Tibial nerve (tissue), 4 donors: ENCODE measurements around the gene PRICKLE1. TPM values are rescaled to one million over a fixed set of nuclear protein-coding genes. Genes with fewer than 3 reads are reported as not detected.

Experiments
- DNase-seq, 2 donors: peaks; one replicate each; pipeline ENCODE4 v3.0.0-alpha.2; 2019; ENCODE audit warnings: low spot score in 2 of 2
- H3K27ac ChIP-seq, 4 donors: fragments of 200-600 bp; sonication (generic) in 3 of 4; one replicate each; pipeline ENCODE4 v1.5.1; 2017 to 2019; ENCODE audit warnings: mild to moderate bottlenecking in 1 of 4
- H3K27me3 ChIP-seq, 2 donors: fragments of 200-600 bp; sonication (generic) in 1 of 2; one replicate each; pipeline versions ENCODE4 v1.5.1 to v1.6.0; 2017 to 2019
- H3K36me3 ChIP-seq, 3 donors: fragments of 200-600 bp; sonication (generic); one replicate each; pipeline ENCODE4 v1.5.1; 2018 to 2019
- H3K4me1 ChIP-seq, 4 donors: fragments of 200-600 bp; sonication (generic) in 3 of 4; one replicate each; pipeline ENCODE4 v1.5.1; 2017 to 2019
- H3K4me3 ChIP-seq, 4 donors: fragments of 200-600 bp; sonication (generic) in 3 of 4; one replicate each; pipeline ENCODE4 v1.5.1; 2017 to 2019; ENCODE audit warnings: mild to moderate bottlenecking in 1 of 4, moderate library complexity in 1 of 4
- H3K9me3 ChIP-seq, 4 donors: fragments of 200-600 bp; sonication (generic) in 3 of 4; one replicate each; pipeline ENCODE4 v1.5.1; 2017 to 2019
- EP300 ChIP-seq, 2 donors: sonication (generic); formaldehyde crosslinking; IDR thresholded peaks; one replicate each; pipeline ENCODE4 v1.6.1; 2017; ENCODE audit warnings: antibody characterized with exemption in 2 of 2, mild to moderate bottlenecking in 1 of 2
- POLR2A ChIP-seq, 2 donors: fragments of 450-650 bp; IDR thresholded peaks; one replicate each; pipeline ENCODE4 v1.6.1; 2017; ENCODE audit warnings: antibody characterized with exemption in 2 of 2, mild to moderate bottlenecking in 2 of 2, moderate library complexity in 2 of 2
- WGBS, 2 donors: methylation state at CpG; one replicate each; pipeline ENCODE4 v1.1.5; 2018; 5-methylcytosine and 5-hydroxymethylcytosine counted together
- total RNA-seq, 4 donors: library from RNA; depleted of rRNA; stranded (reverse); fragments of >200 nt; gene quantifications; one replicate each; pipeline ENCODE4 v1.1.0, GENCODE V29; 2016
- TF ChIP-seq, protein P1 (sequence below), 5 experiments: fragments of 200-600 bp in 3 of 5; fragments of 450-650 bp in 2 of 5; sonication (generic) in 3 of 5; IDR thresholded peaks; one replicate each; pipeline ENCODE4 v1.5.1; 2016 to 2019; ENCODE audit warnings: antibody characterized with exemption in 5 of 5, mild to moderate bottlenecking in 3 of 5, moderate library complexity in 2 of 5

The PRICKLE1 gene
- total RNA-seq, 4 donors from 2014 or later = 21.6 to 51.7 (median 34.5) TPM

DNA sequence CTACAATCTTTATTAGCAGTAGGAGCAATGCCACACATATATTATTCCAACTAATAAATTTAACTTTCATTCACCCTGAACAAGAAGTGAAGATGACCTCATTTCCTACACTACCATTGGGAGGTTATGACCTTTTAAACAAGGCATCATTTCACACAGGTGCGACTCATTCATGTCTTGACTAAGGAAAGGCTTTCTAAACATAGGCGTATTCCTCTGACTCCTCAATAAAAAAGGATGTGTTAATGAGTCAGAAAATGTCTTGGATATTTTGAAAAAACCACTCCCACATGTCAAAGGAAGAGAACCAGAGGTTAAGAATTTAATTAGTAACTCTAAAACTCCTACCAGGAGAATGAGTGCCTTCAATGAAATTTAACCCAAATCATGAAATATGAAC is 115.2 kb downstream of the PRICKLE1 start:
- peaks cover 0 to under 1% (median 0%) of the 10 kb centered on the region in 3 donors for H3K36me3 ChIP-seq
- H3K9me3 ChIP-seq = no peaks in the 10 kb centered on the region
- 52 to 58% methylated on average over 2 of the region's 2 CpGs for WGBS, 2 donors

DNA sequence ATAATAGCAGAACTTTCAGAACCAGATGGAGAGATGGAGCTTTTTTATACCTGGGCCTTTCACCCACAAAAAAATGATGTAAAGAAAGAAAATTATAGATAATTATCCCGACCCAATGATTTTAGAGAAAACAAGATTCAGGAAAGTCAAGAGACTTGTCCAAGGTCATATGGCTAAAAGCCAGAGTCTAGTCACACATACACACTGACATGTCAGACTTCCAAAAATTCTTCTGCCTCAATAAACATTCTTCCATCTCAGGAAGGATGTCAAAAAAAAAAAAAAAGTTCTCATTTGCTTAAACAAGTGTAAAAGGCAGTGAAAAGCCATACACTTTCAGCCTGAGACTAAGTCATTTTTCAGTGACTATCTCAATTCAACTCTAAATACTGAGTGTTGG is 116.0 kb downstream of the PRICKLE1 start:
- H3K27ac ChIP-seq = no peak overlapping the region
- WGBS, 2 donors = 63 to 68% methylated on average over 1 of the region's 1 CpG
- H3K4me1 ChIP-seq = peaks cover 0 to 64% (median 7%) of the 10 kb centered on the region in 4 donors
- H3K27me3 ChIP-seq = no peaks in the 10 kb centered on the region
- TF ChIP-seq EP300 (IDR thresholded peaks at IDR 0.05) (no peak), POLR2A (IDR thresholded peaks at IDR 0.05) (no peak)
- TF ChIP-seq, protein P1, sequence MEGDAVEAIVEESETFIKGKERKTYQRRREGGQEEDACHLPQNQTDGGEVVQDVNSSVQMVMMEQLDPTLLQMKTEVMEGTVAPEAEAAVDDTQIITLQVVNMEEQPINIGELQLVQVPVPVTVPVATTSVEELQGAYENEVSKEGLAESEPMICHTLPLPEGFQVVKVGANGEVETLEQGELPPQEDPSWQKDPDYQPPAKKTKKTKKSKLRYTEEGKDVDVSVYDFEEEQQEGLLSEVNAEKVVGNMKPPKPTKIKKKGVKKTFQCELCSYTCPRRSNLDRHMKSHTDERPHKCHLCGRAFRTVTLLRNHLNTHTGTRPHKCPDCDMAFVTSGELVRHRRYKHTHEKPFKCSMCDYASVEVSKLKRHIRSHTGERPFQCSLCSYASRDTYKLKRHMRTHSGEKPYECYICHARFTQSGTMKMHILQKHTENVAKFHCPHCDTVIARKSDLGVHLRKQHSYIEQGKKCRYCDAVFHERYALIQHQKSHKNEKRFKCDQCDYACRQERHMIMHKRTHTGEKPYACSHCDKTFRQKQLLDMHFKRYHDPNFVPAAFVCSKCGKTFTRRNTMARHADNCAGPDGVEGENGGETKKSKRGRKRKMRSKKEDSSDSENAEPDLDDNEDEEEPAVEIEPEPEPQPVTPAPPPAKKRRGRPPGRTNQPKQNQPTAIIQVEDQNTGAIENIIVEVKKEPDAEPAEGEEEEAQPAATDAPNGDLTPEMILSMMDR (IDR thresholded peaks at IDR 0.05) = no peak
- H3K9me3 ChIP-seq = no peaks in the 10 kb centered on the region
- no peak overlapping the region for H3K4me3 ChIP-seq
- peaks cover 0 to 8% (median 0%) of the 10 kb centered on the region in 3 donors for H3K36me3 ChIP-seq
- no peak for DNase-seq

More for the DNA sequence above, 115.2 kb downstream of the PRICKLE1 start:
- TF ChIP-seq EP300 (IDR thresholded peaks at IDR 0.05) (no peak), POLR2A (IDR thresholded peaks at IDR 0.05) (no peak)
- TF ChIP-seq, protein P1 (IDR thresholded peaks at IDR 0.05) = no peak
- no peak for DNase-seq
- Histone ChIP-seq H3K4me1 (peaks cover 0 to 57% (median 7%) of the 10 kb centered on the region in 4 donors), H3K27ac (peak overlapping the region in 1 of 4 donors; percentile 6), H3K4me3 (no peak overlapping the region), H3K27me3 (no peaks in the 10 kb centered on the region)

DNA sequence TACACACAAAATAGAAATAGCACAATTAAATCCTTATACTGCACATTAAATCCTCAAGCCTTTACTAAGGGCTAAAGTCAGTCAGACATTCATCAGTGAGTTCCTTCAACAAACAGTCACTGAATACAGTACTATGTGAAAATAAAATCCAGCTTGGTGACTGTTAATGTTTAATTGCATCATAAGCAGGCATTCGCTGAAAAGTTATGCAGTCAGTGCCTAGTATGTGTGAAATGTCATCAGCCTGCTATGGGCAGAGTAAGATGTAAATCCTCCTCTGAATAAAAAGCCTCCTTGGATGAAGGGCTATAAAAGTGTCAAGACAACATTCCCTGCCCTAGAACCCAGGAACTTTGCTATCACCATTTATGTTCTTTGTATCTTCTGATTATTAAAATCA is 116.4 kb downstream of the PRICKLE1 start:
- Histone ChIP-seq H3K9me3 (no peaks in the 10 kb centered on the region), H3K36me3 (peaks cover 0 to 9% (median 0%) of the 10 kb centered on the region in 3 donors), H3K27ac (no peak overlapping the region), H3K4me3 (no peak overlapping the region), H3K27me3 (no peaks in the 10 kb centered on the region), H3K4me1 (peaks cover 0 to 64% (median 7%) of the 10 kb centered on the region in 4 donors)
- 26 to 32% methylated on average over 1 of the region's 1 CpG for WGBS, 2 donors
- no peak for DNase-seq
- TF ChIP-seq, protein P1 (IDR thresholded peaks at IDR 0.05) = no peak
- TF ChIP-seq EP300 (IDR thresholded peaks at IDR 0.05) (no peak), POLR2A (IDR thresholded peaks at IDR 0.05) (no peak)

DNA sequence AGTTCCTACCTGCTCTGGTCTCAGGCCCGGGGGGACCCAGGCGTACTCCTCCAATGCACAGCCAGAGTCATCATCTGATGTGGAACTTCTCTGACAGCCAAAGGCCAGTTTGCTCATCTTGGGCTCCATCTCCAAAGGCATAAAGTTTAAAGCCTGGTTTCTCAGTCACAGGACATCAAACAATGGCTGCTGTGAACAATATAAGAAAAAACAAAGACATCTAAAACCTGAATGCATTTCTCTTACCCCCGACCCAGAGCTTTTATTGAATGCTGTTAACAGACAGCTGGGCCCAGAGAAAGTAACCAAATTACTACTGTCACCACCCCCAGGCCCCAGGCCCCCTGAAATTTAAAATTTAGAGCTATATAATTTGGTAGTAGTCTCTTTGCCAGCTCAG is 117.2 kb downstream of the PRICKLE1 start:
- DNase-seq = no peak
- peaks cover 0 to 9% (median 0%) of the 10 kb centered on the region in 3 donors for H3K36me3 ChIP-seq
- H3K27me3 ChIP-seq = no peaks in the 10 kb centered on the region
- TF ChIP-seq POLR2A (IDR thresholded peaks at IDR 0.05) (no peak), EP300 (IDR thresholded peaks at IDR 0.05) (no peak)
- TF ChIP-seq, protein P1 (IDR thresholded peaks at IDR 0.05) = no peak
- 59 to 70% methylated on average over 3 of the region's 3 CpGs for WGBS, 2 donors
- H3K27ac ChIP-seq = peak overlapping the region in 1 of 4 donors; percentile 14
- no peaks in the 10 kb centered on the region for H3K9me3 ChIP-seq
- peaks cover 0 to 61% (median 7%) of the 10 kb centered on the region in 4 donors for H3K4me1 ChIP-seq
- no peak overlapping the region for H3K4me3 ChIP-seq

DNA sequence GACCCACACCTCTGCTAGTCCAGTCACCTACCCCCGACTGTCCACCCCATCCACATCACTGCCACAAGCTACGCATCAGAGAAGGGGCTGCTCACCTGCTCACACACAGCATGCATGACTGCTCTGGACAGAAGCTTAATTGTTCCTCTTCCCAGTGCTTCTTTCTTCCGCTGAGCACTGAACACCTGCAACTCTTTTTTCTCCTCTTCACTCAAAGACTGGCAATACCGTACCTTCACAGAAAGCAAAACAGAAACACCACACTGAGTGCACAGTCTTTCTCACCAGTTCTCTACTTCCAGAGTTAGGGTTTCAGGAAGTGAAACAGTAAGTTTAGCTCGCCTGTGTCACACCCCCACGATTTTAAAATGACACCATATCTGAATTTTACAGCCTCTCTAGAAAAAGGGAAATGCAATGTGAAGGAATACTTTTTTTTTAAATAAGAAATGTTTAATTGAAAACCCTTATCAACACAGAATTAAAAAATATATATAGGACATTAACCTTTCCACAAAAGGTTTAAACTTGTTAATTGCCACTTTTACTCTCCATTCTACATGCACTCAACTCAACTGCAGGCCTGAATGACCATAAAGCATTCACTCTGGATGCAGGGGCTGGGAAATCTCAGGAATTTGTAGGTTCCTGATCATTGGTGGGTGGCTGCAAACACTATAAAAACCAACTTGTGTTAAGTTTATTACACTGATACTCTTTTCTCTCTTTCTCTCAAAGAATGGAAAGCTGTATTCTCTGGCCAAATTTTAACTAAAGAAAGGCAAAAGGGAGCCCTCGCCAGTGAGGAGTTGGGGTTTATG is 120.0 kb downstream of the PRICKLE1 start:
- 63 to 67% methylated on average over 7 of the region's 7 CpGs for WGBS, 2 donors
- Histone ChIP-seq H3K9me3 (no peaks in the 10 kb centered on the region), H3K4me3 (peak overlapping the region in 1 of 4 donors; percentile 13), H3K27me3 (no peaks in the 10 kb centered on the region), H3K36me3 (peaks cover 0 to 27% (median 0%) of the 10 kb centered on the region in 3 donors), H3K4me1 (peaks cover 0 to 55% (median 7%) of the 10 kb centered on the region in 4 donors), H3K27ac (peak overlapping the region in 1 of 4 donors; percentile 6)
- TF ChIP-seq EP300 (IDR thresholded peaks at IDR 0.05) (no peak), POLR2A (IDR thresholded peaks at IDR 0.05) (no peak)
- TF ChIP-seq, protein P1 (IDR thresholded peaks at IDR 0.05) = no peak
- DNase-seq = no peak
